ENCODE results near the gene ANKMY1. TPM values are rescaled to one million over a fixed set of nuclear protein-coding genes. Genes with fewer than 3 reads are reported as not detected.
A peak's percentile ranks its signal among the peaks of the same experiment; 100 is the strongest.

ANKMY1 gene
- total and polyA plus RNA-seq, 2 of the 13 experiments (the other 11 are each of a cell fraction or from before 2014, with no cell fraction given), result 11.7 to 18.8 TPM

GRCh38 chr2:240560084-240560479, 2.3 kb upstream of the ANKMY1 start, which contains the start of gene DUSP28 (continued):
- TF ChIP-seq ZIK1 (CRISPR knock-in tag; IDR thresholded peaks at IDR 0.05; ENCODE audit: borderline replicate concordance, low read depth), result no peak
- TF ChIP-seq ETS1 (CRISPR knock-in tag; IDR thresholded peaks at IDR 0.05), result no peak; the same call in 1 of the 2 replicates
- TF ChIP-seq CBFB (CRISPR knock-in tag; IDR thresholded peaks at IDR 0.05), result peak; percentile 82
- peak in 1 of 2 experiments; percentile 65; a peak in 2 of 4 replicates for TF ChIP-seq REST (IDR thresholded peaks at IDR 0.05; ENCODE audit: borderline replicate concordance in 1 of 2, low read depth in 1 of 2, low read length in 2 of 2)
- TF ChIP-seq ZNF160 (CRISPR knock-in tag; IDR thresholded peaks at IDR 0.05), result peak; percentile 78
- peak; percentile 87 for TF ChIP-seq RNF2 (conservative IDR thresholded peaks at IDR 0.05; ENCODE audit: low read depth)
- TF ChIP-seq ZNF367 (CRISPR knock-in tag; IDR thresholded peaks at IDR 0.05; ENCODE audit: borderline replicate concordance), result peak; percentile 93; the same call in 1 of the 2 replicates
- TF ChIP-seq ZSCAN21 (CRISPR knock-in tag; IDR thresholded peaks at IDR 0.05; ENCODE audit: borderline replicate concordance), result peak; percentile 82; the same call in 1 of the 2 replicates
- TF ChIP-seq NFKBIZ (CRISPR knock-in tag; IDR thresholded peaks at IDR 0.05), result peak; percentile 21; the same call in 1 of the 2 replicates
- TF ChIP-seq MXD1 (CRISPR knock-in tag; IDR thresholded peaks at IDR 0.05), result peak; percentile 96
- peak; percentile 83 for TF ChIP-seq POLR2AphosphoS5 (IDR thresholded peaks at IDR 0.05; ENCODE audit: low read depth, low read length)
- TF ChIP-seq GATAD2A (CRISPR knock-in tag; IDR thresholded peaks at IDR 0.05), result peak; percentile 73
- no peak for TF ChIP-seq ZBTB44 (CRISPR knock-in tag; IDR thresholded peaks at IDR 0.05)
- TF ChIP-seq ZHX1 (CRISPR knock-in tag; IDR thresholded peaks at IDR 0.05; ENCODE audit: low read depth), result peak; percentile 91
- peak; percentile 43; the same call in 1 of the 2 replicates for TF ChIP-seq ZNF30 (CRISPR knock-in tag; IDR thresholded peaks at IDR 0.05)
- peak; percentile 99 for TF ChIP-seq MXI1 (IDR thresholded peaks at IDR 0.05; ENCODE audit: borderline replicate concordance, low read depth, low read length)
- TF ChIP-seq PATZ1 (CRISPR knock-in tag; IDR thresholded peaks at IDR 0.05), result peak; percentile 73

All from HepG2 (cell line).